GM19395 (cell line): ENCODE data around the gene FLOT1.
"Not testable (repeated sequence)": the region's sequence is repeated elsewhere in the genome, so short reads cannot be mapped to it uniquely, and the experiment has no call there.

Experiments
- ATAC-seq: cut with Tn5 transposase; IDR thresholded peaks from one replicate; pipeline ENCODE4 v1.9.1; 2021; ENCODE audit warnings: mild to moderate bottlenecking, moderate library complexity; ENCODE audit not compliant: unreplicated experiment

The FLOT1 gene

DNA sequence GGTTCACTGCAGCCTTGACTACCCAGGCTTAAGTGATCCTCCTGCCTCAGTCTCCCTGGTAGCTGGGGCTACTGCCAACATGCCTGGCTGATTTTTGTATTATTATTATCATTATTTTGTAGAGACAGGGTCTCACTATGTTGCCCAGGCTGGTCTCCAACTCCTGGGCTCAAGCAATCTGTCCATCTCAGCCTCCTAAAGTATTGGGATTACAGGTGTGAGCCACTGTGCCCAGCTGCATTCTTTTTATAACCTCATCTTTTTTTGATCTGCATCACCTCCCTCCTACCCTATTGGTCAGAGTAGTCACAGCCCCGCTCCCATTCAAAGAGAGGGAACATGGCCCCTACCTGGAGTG, 25.4 kb upstream of the FLOT1 start:
- ATAC-seq = no peak

DNA sequence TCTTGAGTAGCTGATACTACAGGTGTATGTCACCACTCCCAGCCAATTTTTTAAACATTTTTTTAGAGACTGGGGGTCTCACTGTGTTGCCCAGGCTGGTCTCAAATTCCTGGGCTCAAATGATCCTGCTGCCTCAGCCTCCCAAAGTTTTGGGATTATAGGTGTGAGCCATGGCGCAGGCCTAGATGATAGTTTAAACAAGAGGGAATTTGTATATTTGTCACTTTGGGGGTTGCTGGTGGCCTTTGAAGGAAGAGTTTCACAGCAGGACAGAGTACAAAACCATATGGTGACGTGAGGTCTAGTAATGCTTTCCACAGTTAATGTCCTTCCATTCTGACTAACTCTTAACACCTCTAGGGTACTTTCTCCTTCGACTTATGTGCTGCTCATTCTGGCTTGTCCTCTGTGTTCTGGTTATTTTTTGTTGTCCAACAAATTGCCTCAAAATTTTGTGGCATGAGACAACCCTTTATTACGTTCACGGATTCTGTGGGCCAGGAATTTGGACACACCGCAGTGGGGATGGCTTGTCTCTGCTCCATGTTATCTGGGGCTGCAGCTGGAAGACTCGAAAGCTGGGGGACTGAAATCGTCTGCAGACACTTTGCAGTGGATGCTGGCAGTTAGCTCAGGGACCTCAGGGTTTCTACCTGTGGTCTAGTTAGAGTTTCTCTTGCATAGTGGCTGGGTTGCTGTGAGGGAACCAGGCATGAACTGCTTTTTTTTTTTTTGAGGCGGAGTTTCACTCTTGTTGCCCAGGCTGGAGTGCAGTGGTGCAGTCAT, 24.9 kb upstream of the FLOT1 start:
- peak; percentile 69 for ATAC-seq

DNA sequence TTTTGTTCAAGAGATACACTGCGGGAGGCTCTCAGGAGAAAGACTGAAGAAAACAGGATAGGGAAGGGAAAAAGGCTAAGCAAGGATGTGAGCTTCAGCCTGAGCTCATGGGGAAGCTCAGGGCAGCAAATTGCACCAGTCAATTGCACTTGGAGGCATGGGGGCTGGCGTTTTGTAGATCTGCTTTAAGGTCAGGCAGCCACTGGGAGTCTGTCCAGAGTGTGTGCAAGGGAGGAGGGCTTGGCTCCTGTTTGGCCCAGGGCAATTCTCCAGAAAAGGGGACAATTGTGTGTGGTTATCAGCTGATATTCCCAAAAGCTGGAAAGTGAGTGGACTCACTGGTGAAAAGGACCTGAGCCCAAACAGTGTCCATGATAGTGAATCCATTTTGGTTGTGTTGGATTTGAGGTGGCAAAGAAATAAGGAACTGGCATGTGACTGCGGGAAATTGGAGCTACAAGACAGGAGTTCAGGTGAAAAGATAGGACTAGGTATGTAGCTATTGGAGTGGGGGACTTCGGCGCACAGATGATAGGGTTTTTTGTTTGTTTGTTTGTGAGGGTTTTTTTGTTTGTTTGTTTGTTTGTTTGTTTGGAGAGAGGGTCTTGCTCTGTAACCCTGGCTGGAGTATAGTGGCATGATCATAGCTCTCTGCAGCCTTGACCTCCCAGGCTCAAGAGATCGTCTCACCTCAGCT, 24.1 kb upstream of the FLOT1 start:
- no peak for ATAC-seq

DNA sequence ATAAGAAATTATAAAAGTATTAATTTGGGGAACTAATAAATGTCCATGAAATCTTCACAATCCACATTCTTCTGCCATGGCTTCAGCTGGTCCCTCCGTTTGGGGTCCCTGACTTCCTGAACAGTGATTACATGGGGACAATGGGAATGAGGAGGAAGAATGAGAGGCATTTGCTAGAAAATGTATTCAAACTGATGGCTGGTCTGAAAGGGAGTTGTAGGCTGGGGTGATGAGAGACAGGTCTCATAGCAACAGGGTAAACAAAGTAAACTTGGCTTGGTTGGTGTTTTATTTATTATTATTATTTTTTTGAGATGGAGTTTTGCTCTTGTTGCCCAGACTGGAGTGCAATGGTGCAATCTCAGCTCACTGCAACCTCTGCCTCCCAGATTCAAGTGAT, 23.0 kb upstream of the FLOT1 start:
- ATAC-seq = not testable (repeated sequence)

DNA sequence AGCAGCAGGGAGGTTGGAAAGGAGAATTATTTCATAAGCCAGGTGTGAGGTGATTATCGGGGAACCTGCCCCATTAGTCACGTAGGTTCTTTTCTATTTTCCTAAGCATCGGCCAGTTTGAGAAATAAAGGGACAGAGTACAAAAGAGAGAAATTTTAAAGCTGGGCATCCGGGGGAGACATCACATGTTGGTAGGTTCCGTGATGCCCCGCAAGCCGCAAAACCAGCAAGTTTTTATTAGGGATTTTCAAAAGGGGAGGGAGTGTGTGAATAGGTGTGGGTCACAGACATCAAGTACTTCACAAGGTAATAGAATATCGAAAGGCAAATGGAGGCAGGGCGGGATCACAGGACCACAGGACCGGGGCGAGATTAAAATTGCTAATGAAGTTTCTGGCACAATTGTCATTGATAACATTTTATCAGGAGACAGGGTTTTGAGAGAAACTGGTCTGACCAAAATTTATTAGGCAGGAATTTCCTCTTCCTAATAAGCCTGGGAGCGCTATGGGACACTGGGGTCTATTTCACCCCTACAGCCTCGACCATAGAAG, 22.1 kb upstream of the FLOT1 start:
- ATAC-seq = not testable (repeated sequence)

DNA sequence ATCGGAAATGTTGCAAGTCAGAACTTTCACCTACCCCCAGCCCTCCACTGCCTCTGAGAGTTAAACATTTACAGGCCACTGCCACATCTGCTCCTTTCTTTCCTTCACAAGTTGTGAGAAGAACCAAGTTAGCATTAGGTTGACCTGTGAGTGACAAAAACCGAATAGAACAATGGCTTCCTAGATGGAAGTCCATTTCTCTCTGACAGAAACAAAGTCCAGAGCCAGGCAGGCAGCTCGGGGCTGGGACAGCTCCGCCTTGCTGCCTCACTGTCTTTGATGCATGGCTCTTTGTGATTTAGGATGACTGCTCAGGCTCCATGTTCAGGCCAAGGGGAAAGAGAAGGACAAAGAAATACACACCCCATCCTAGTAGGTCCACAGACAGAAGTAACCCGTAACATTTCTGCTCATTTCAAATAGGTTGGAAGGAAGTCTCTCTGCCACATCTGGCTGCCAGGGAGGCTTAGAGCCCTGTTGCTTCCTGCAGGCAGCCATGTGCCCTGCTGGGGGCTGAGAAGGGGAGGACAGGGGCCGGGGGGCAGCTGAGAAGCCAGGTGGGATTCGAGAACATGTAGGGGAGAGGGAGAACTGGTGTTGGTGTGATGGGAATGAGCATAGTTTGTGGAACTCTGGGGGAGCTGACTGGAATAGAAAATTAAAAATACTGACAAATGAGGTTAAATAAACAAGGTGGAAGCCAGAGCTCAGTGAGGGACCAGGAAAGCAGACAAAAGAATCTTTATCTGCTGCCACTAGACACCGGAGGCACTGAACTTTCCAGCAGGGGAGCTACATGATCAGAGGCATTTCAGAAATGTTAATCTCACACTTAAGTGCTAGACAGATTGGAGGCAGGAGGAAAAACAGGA, 21.4 kb upstream of the FLOT1 start:
- ATAC-seq = no peak

DNA sequence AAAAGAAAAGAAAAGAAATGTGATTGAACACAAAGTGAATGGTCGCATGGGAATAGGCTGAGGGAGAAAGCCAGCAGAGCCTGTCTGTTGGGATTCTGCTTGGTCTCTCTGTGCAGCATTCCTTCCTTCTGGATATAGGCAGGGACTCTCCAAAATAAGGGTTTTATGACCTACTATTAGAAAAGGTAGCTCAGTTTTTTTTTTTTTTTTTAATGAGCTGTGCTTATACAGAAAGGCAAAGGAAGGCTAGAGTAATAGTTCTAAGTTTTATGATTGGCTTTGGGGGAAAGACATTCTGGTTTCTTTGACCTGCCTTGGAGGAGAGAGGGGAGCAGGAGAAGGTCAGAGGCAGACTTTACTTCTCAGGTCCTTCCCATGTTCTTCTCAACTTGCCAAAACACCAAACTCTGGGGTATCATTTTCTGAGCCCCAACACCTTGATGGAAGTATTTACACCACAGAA, 20.7 kb upstream of the FLOT1 start:
- no peak for ATAC-seq

DNA sequence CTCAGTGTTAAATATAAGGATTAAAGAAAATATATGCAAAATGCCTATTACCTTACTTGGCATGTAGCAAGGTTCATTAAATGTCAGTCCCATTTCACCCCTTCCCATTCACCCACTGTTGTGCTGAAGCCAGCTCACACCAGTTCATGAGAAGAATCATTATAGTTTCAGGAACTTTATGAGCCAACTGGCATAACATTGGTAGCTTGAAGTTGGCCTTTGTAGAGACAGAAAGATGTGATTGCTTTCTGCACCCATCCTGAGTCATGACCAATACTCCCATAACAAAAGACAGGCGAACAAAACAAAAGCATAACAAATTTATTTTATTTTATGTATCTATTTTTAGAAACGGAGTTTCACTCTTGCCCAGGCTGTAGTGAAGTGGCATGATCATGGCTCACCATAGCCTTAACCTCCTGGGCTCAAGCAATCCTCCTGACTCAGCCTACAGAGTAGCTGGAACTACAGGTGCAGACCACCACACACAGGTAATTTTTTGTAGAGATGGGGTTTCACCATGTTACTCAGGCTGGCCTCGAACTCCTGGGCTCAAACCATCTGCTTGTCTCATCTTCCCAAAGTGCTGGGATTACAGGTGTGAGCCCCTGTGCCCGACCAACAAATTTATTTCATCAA, 19.4 kb upstream of the FLOT1 start:
- ATAC-seq = no peak

DNA sequence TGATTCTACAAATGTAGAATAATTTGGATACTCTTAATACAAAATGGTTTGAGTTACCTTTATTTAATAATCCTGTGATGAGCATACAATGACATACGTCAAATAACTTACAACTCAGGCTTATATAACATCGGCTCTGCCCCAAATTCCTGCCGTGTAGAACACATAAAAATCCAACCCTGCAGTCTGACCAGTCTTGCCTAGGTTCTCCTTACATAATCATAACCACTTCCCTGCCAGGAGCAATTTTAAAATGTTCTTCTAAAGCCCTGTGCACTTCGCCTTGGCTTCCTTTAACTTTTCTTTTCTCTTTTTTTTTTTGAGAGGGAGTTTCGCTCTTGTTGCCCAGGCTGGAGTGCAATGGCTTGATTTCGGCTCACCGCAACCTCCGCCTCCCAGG, 18.1 kb upstream of the FLOT1 start:
- ATAC-seq = no peak

DNA sequence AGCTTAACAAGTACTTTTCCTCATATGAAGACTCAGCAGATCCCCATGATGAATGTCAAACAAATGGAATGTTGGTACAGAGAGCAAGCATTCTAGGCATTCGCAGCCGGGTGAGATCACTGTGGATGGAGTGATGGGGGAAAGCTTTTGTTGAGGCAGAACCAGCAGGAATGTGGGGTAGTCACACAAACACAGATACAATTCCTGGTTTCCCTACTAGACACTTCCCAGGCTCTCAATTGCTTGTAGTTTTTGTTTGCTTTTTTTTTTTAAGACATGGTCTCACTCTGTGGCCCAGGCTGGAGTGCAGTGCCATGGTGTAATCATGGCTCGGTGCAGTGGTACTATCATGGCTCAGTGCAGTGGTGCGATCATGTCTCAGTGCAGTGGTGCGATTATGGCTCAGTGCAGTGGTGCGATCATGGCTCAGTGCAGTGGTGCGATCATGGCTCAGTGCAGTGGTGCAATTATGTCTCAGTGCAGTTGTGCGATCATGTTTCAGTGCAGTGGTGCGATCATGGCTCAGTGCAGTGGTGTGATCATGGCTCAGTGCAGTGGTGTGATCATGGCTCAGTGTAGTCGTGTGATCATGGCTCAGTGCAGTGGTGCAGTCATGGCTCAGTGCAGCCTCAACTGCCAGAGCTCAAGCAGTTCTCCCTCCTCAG, 17.2 kb upstream of the FLOT1 start:
- ATAC-seq = no peak

DNA sequence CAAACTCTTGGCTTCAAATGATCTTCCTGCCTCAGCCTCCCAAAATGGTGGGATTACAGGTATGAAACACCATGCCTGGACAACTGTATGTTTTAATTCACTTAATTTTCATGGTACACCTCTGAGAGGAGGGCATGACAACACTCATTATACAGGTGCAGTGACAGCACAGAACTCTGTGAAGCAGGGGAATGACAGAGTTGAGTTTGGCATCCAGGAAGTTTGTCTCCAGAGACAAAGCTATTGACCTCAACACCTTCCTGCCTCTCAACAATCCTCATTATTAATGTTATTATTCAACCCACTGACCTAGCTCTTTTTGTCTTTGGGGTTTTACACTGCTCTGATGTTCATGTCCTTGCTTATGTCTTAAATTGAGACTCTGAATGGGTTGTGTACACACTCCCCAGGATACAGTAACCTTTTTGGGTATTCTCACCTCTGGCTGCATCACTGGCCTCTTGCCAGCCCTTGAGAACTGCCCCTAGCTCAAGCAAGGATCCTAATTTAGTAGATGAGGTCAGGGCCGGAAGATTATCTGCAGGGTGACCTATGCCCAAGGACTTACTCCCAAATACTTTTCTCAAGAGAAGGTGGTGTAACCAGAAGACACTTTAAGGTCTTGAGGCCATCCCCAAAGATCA, 14.9 kb upstream of the FLOT1 start:
- no peak for ATAC-seq

DNA sequence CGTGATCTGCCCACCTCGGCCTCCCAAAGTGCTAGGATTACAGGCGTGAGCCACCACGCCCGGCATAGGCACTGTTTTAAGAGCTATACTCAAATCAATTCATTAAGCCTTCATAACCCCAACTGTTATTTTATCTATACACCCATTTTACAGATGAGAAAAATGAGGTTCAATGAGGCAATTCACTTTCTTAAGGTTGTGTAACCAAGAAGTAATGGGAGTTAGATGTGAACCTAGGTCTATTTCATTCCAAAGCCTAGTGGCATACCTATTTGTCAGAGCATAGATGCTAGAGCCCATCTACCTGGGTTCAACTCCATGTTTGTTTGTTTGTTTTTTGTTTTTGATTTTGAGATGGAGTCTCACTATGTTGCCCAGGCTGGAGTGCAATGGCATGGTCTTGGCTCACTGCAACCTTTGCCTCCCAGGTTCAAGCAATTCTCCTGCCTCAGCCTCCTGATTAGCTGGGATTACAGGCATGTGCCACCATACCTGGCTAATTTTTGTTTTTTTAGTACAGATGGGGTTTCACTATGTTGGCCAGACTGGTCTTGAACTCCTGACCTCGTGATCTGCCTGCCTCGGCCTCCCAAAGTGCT, 14.0 kb upstream of the FLOT1 start:
- ATAC-seq = not testable (repeated sequence)

DNA sequence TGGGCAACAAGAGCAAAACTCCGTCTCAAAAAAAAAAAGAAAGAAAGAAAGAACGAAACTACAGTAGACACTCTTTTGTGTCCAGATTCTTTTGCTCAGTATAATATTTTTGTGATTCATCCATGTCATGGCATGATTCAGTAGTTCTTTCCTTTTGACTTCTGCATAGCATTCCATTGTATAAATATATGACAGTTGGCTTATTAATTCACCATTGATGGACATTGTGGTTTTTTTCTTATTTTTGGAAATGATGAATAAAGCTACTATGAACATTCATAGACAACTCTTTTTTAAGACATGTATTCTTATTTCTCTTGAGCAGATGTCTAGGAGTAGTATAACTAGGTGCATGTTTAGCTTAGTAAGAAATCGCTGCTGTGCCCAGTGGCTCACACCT, 12.1 kb upstream of the FLOT1 start:
- no peak for ATAC-seq

DNA sequence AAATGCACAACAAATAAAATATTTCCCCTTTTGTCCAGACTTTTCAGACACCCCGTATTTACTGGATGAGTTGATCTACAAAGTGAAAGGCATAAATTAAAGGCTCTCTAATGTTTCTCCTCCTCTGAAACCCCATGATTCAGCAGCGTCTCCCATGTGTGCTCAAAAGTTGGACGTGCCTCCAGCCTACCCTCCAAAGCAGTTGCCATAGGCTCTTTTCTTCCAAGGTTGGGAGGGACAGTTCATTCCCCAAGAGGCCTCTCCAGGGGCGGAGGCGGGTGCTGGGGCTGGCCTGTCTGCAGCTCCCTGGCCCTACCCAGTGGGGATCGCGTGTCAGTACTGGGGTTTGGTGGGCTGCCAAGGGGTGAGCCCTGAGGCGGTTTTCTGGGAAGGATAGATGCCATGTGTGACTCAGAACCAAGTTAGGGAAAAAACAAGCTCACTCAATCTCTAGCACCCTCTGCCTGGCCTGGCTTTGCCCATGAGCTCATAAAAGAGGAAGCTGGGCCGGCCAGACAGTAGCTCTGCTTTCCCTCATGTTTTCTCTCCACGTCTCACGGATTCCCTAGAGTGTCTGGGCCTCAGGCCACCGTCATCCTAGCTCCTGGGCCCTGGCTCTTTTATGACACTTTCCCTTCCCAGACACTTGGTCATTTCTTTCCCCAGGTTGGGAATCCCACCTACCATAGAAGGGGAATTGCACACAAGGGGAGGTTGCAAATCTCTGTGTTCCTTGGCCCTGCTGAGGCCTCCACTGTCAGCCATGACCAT, 9.9 kb upstream of the FLOT1 start:
- no peak for ATAC-seq

DNA sequence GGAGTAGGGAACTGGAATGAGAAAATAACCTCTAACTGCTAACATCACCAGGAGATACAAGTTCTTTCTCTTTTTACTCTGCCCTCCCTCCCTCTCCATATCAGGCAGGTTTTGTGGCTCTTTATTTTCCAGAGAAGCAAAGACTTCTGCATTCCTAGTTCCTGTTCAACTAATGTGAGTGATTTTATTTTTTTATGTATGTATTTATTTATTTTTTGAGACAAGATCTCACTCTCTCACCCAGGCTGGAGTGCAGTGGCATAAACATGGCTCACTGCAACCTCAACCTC, 7.8 kb upstream of the FLOT1 start:
- ATAC-seq = no peak

DNA sequence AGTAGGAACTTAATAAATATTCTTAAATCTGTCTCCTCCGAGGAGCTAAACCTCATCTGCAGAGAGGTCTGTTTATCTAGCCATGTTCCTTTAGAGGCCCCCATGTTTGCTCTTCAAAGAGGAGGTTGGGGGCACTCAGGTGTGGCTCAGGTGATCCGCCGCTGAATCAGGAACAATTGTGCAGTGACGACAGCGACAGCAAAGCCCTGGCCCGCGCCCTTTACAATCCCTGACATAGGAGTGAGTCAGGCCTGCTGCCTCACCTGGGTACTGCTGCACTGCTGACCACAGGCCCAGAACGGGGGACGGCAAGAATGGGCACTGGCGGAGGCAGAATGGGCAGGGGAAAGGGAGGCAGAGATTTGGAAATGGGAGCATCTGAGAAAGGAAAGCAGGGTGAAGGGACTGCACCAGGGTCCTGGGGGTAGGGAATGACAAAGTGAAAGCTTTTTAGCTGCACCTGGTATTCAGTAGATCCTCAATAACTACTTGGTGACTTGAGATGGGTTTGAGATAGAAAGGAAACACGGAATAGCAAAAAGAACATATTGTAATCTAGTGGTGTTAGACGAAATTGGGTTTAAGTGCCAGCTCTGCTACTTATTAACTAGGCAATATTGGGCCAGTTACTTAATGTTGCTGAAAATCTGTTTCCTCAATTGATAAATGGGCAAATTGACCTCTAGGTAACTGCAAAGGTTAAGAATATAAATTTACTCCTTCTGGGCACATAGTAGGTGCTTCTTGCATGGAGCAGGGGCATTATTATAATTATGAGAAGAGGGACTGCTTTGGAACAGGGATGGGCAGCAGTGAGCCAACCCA, 7.3 kb upstream of the FLOT1 start:
- ATAC-seq = no peak

DNA sequence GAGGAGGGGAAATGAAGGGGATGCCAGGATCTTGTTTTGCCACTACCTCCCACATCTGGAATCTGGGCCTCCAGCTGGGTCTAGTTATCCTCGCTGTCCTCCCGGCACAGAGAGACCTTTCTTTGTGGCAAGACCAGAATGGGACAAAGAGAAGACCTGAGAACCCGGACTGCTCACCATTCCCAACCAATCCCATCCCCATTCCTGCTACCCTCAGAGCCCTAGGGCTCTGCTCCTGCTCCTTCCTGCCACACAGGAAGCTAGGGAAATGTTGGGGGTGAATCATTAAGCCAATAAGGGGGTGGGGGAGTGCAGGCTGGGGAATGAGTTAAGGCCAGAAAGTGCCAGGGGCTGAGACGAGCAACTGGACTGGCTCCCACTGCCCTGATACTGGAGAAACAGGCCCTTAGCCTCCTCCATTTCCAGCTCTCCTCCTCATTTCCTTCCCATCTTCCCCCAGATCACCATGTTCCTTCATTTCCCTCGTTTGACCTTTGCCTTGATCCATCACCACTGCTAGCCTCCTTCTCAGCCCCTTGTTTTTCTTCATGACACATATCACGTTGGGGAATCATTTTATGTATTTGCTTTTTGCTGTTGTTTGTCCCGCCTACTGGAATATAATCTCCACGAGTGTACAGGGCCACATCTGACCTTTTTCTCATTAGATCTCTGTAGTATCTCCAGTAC, 6.5 kb upstream of the FLOT1 start:
- no peak for ATAC-seq
